NB4 (cell line): ENCODE measurements around the gene PIR.

ENCODE experiments used
- POLR2A ChIP-seq: IDR thresholded peaks from 2 replicates; pipeline ENCODE4 v1.6.1; 2011; ENCODE audit warnings: mild to moderate bottlenecking; ENCODE audit not compliant: insufficient read length; ENCODE audit errors: extremely low read depth
- TF ChIP-seq, protein P1 (sequence below): IDR thresholded peaks from one replicate; pipeline ENCODE4 v1.5.1; 2012; ENCODE audit warnings: low read depth, low read length
- TF ChIP-seq, protein P2 (sequence below): IDR thresholded peaks from 2 replicates; pipeline ENCODE4 v1.6.1; 2011; ENCODE audit warnings: low read depth, low read length

DNA sequence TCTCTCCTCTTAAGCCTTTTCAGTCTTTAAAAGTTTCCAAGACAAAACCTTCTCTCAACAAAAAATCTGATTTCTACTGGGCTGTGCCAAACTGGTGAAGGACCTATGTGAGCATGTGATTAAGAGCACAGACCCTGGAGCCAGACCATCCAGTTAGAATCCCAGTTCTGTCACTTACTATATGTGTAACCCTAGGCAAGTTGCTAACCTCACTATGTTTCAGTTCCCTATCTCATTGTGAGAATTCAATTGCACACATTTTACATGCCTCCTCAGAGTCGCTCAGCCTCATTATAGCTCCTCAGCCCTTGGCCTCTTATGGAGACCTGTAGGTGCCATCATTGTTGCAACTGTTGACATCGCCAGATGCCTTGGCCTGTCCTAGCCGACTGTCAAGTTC, 54.8 kb downstream of the PIR start:
- TF ChIP-seq, protein P1, sequence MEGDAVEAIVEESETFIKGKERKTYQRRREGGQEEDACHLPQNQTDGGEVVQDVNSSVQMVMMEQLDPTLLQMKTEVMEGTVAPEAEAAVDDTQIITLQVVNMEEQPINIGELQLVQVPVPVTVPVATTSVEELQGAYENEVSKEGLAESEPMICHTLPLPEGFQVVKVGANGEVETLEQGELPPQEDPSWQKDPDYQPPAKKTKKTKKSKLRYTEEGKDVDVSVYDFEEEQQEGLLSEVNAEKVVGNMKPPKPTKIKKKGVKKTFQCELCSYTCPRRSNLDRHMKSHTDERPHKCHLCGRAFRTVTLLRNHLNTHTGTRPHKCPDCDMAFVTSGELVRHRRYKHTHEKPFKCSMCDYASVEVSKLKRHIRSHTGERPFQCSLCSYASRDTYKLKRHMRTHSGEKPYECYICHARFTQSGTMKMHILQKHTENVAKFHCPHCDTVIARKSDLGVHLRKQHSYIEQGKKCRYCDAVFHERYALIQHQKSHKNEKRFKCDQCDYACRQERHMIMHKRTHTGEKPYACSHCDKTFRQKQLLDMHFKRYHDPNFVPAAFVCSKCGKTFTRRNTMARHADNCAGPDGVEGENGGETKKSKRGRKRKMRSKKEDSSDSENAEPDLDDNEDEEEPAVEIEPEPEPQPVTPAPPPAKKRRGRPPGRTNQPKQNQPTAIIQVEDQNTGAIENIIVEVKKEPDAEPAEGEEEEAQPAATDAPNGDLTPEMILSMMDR = no peak
- no peak for TF ChIP-seq POLR2A
- TF ChIP-seq, protein P2, sequence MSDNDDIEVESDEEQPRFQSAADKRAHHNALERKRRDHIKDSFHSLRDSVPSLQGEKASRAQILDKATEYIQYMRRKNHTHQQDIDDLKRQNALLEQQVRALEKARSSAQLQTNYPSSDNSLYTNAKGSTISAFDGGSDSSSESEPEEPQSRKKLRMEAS = no peak
